Activated CD8-positive, alpha-beta T cell treated with anti-CD3 and anti-CD28 coated beads, Interleukin-2, amount 10 ng/mL, durations not matched to agents 7 days and 5 days (primary cell): ENCODE measurements around the gene ARHGAP33. TPM values are rescaled to one million over a fixed set of nuclear protein-coding genes. Genes with fewer than 3 reads are reported as not detected.
"Not testable (repeated sequence)": the region's sequence is repeated elsewhere in the genome, so short reads cannot be mapped to it uniquely, and the experiment has no call there.

Experiments used
- ATAC-seq: fragments of 150-1000 bp; cut with Tn5 transposase; one replicate; pipeline ENCODE4 v1.10.0; 2021; ENCODE audit warnings: moderate library complexity
- CTCF ChIA-PET: fragments of 350-600 bp; sonication (Branson Sonifier 250); formaldehyde crosslinking; loops from one replicate; lab custom pipeline; 2021; ENCODE audit warnings: antibody characterized with exemption; lab: Charles Lee
- POLR2A ChIA-PET: fragments of 350-600 bp; sonication (Branson Sonifier 250); formaldehyde crosslinking; loops from one replicate; lab custom pipeline; 2021; ENCODE audit warnings: antibody characterized with exemption; lab: Charles Lee
- DNase-seq: peaks from one replicate; pipeline ENCODE4 v3.0.0-alpha.2; 2020
- H3K27ac Mint-ChIP-seq: one replicate; pipeline ENCODE4 v1.8.0; 2021; ENCODE audit warnings: mild to moderate bottlenecking, mixed read lengths
- H3K27me3 Mint-ChIP-seq: one replicate; pipeline ENCODE4 v1.8.0; 2021; ENCODE audit warnings: low read depth, mixed read lengths
- H3K36me3 Mint-ChIP-seq: one replicate; pipeline ENCODE4 v1.8.0; 2021; ENCODE audit warnings: low read depth, mixed read lengths
- H3K4me1 Mint-ChIP-seq: one replicate; pipeline ENCODE4 v1.8.0; 2021; ENCODE audit warnings: low read depth, mixed read lengths
- H3K4me3 Mint-ChIP-seq: one replicate; pipeline ENCODE4 v1.8.0; 2021; ENCODE audit warnings: mild to moderate bottlenecking, mixed read lengths
- H3K9me3 Mint-ChIP-seq: one replicate; pipeline ENCODE4 v1.8.0; 2022; ENCODE audit warnings: mixed read lengths; ENCODE audit not compliant: insufficient read depth
- total RNA-seq, 2 experiments: library from RNA; stranded (reverse); gene quantifications; one replicate each; pipeline ENCODE4 v1.2.3, GENCODE V29; 2021

The ARHGAP33 gene
- total RNA-seq, 2 experiments from 2014 or later = 66.6 to 71.0 TPM

GRCh38 chr19:35757749-35758608 lies 17.4 kb upstream of the ARHGAP33 start, which contains the start of gene PROSER3:
Gene PROSER3 (plus strand): TSS chr19:35758176. CDS start chr19:35758216, 40 bp downstream.
- no peaks in the 10 kb centered on the region for H3K27me3 Mint-ChIP-seq
- POLR2A ChIA-PET = interaction anchor here (0.9 to 1.6 kb wide), 5 partner anchors 9 to 116 kb away, joined by 3 to 6 read pairs (median 3); partner anchors contain the start of genes LIN37, PSENEN and U2AF1L4
- H3K36me3 Mint-ChIP-seq = peaks cover 36% of the 10 kb centered on the region
- H3K9me3 Mint-ChIP-seq = no peaks in the 10 kb centered on the region
- peaks cover 36% of the 10 kb centered on the region for H3K4me1 Mint-ChIP-seq
- CTCF ChIA-PET = interaction anchor here (0.9 to 1.0 kb wide), 2 partner anchors 13 to 64 kb away, joined by 3 read pairs; partner anchors contain the start of genes PSENEN and U2AF1L4
- H3K4me3 Mint-ChIP-seq = peak within 1 kb of the TSS; percentile 89
- H3K27ac Mint-ChIP-seq = peak within 1 kb of the TSS; percentile 96
- DNase-seq (peak; percentile 99), ATAC-seq (peak; percentile 99)

GRCh38 chr19:35759697-35760096 lies 15.7 kb upstream of the ARHGAP33 start:
- DNase-seq (no peak), ATAC-seq (no peak)
- ChIA-PET POLR2A (no interaction called here), CTCF (no interaction called here)
- H3K4me3 Mint-ChIP-seq = peak overlapping the region; percentile 60
- peaks cover 33% of the 10 kb centered on the region for H3K4me1 Mint-ChIP-seq
- H3K27ac Mint-ChIP-seq = no peak overlapping the region
- H3K27me3 Mint-ChIP-seq = no peaks in the 10 kb centered on the region
- H3K9me3 Mint-ChIP-seq = no peaks in the 10 kb centered on the region
- peaks cover 35% of the 10 kb centered on the region for H3K36me3 Mint-ChIP-seq

GRCh38 chr19:35760711-35761349 lies 14.5 kb upstream of the ARHGAP33 start:
- ATAC-seq (no peak), DNase-seq (no peak)
- H3K9me3 Mint-ChIP-seq = no peaks in the 10 kb centered on the region
- no peak overlapping the region for H3K27ac Mint-ChIP-seq
- H3K36me3 Mint-ChIP-seq = peaks cover 41% of the 10 kb centered on the region
- POLR2A ChIA-PET = interaction anchor here (0.6 kb wide), 1 partner anchor 349 kb away, joined by 3 read pairs; no protein-coding TSS in a partner anchor
- H3K4me3 Mint-ChIP-seq = no peak overlapping the region
- CTCF ChIA-PET = interaction anchor here (1.6 kb wide), 1 partner anchor 13 kb away, joined by 3 read pairs; the partner anchor contains the start of gene LIN37
- H3K4me1 Mint-ChIP-seq = peaks cover 30% of the 10 kb centered on the region
- H3K27me3 Mint-ChIP-seq = no peaks in the 10 kb centered on the region

GRCh38 chr19:35764432-35765315 lies 10.7 kb upstream of the ARHGAP33 start:
- POLR2A ChIA-PET = no interaction called here
- DNase-seq = no peak
- ATAC-seq = no peak
- Mint-ChIP-seq H3K4me1 (peaks cover 4% of the 10 kb centered on the region), H3K36me3 (peaks cover 41% of the 10 kb centered on the region), H3K9me3 (no peaks in the 10 kb centered on the region), H3K27me3 (no peaks in the 10 kb centered on the region), H3K27ac (no peak overlapping the region), H3K4me3 (no peak overlapping the region)
- CTCF ChIA-PET = no interaction called here

GRCh38 chr19:35766571-35767104 lies 8.7 kb upstream of the ARHGAP33 start:
- CTCF ChIA-PET = no interaction called here
- POLR2A ChIA-PET = interaction anchor here (0.8 kb wide), 1 partner anchor 9 kb away, joined by 3 read pairs; the partner anchor contains the start of gene HSPB6
- H3K27ac Mint-ChIP-seq = no peak overlapping the region
- H3K4me1 Mint-ChIP-seq = peaks cover 2% of the 10 kb centered on the region
- no peak for DNase-seq
- H3K27me3 Mint-ChIP-seq = no peaks in the 10 kb centered on the region
- H3K9me3 Mint-ChIP-seq = no peaks in the 10 kb centered on the region
- no peak overlapping the region for H3K4me3 Mint-ChIP-seq
- no peak for ATAC-seq
- H3K36me3 Mint-ChIP-seq = peaks cover 36% of the 10 kb centered on the region

- no peaks in the 10 kb centered on the region for H3K9me3 Mint-ChIP-seq
- ChIA-PET CTCF (no interaction called here), POLR2A (interaction anchor here (0.8 kb wide), 1 partner anchor 10 kb away, joined by 3 read pairs; the partner anchor contains the start of gene HSPB6)
- no peaks in the 10 kb centered on the region for H3K27me3 Mint-ChIP-seq
- H3K4me1 Mint-ChIP-seq = peaks cover 2% of the 10 kb centered on the region
- ATAC-seq = no peak
- H3K4me3 Mint-ChIP-seq = no peak overlapping the region
- no peak overlapping the region for H3K27ac Mint-ChIP-seq
- H3K36me3 Mint-ChIP-seq = peaks cover 30% of the 10 kb centered on the region
- no peak for DNase-seq
Measured at GRCh38 chr19:35767288-35768081, 7.9 kb upstream of the ARHGAP33 start.

- ATAC-seq = no peak
- Mint-ChIP-seq H3K27me3 (no peaks in the 10 kb centered on the region), H3K4me3 (no peak overlapping the region), H3K4me1 (peaks cover 2% of the 10 kb centered on the region), H3K27ac (no peak overlapping the region), H3K36me3 (peaks cover 30% of the 10 kb centered on the region), H3K9me3 (no peaks in the 10 kb centered on the region)
- CTCF ChIA-PET = no interaction called here
- POLR2A ChIA-PET = no interaction called here
- DNase-seq = no peak
Measured at GRCh38 chr19:35768082-35768421, 7.3 kb upstream of the ARHGAP33 start.

GRCh38 chr19:35772362-35772761 lies 3.0 kb upstream of the ARHGAP33 start:
- POLR2A ChIA-PET, H3K9me3 Mint-ChIP-seq, H3K4me3 Mint-ChIP-seq, H3K27ac Mint-ChIP-seq, DNase-seq, H3K27me3 Mint-ChIP-seq, ATAC-seq: not testable (repeated sequence)
- peaks cover 27% of the 10 kb centered on the region for H3K4me1 Mint-ChIP-seq
- peaks cover 18% of the 10 kb centered on the region for H3K36me3 Mint-ChIP-seq
- CTCF ChIA-PET = interaction anchor here (0.7 kb wide), 1 partner anchor 47 kb away, joined by 3 read pairs; no protein-coding TSS in a partner anchor

- no peak for ATAC-seq
- H3K9me3 Mint-ChIP-seq = no peaks in the 10 kb centered on the region
- peaks cover 17% of the 10 kb centered on the region for H3K36me3 Mint-ChIP-seq
- H3K4me1 Mint-ChIP-seq = peaks cover 27% of the 10 kb centered on the region
- no peak for DNase-seq
- H3K27me3 Mint-ChIP-seq = no peaks in the 10 kb centered on the region
- ChIA-PET CTCF (interaction anchor here (0.7 kb wide), 1 partner anchor 46 kb away, joined by 3 read pairs; no protein-coding TSS in a partner anchor), POLR2A (interaction anchor here (0.6 kb wide), 1 partner anchor 41 kb away, joined by 3 read pairs; no protein-coding TSS in a partner anchor)
- H3K27ac Mint-ChIP-seq = no peak overlapping the region
- no peak overlapping the region for H3K4me3 Mint-ChIP-seq
Measured at GRCh38 chr19:35773020-35773806, 2.2 kb upstream of the ARHGAP33 start.
